Psoas muscle (tissue), 8 donors: Measurements from ENCODE around the gene APIP. TPM values are rescaled to one million over a fixed set of nuclear protein-coding genes. Genes with fewer than 3 reads are reported as not detected.

Experiments used
- ATAC-seq, 4 donors: fragments of 200-7000 bp; cut with Tn5 transposase; one replicate each; pipeline ENCODE4 v1.9.1; 2020; ENCODE audit warnings: moderate library complexity in 3 of 4, mild to moderate bottlenecking in 2 of 4
- DNase-seq, 2 donors: peaks; one replicate each; pipeline ENCODE4 v3.0.0-alpha.2; 2020
- H3K27ac ChIP-seq: fragments of 200-600 bp; one replicate; pipeline ENCODE4 v1.8.0; 2022
- H3K27me3 ChIP-seq, 3 donors: fragments of 200-600 bp in 1 of 3; one replicate each; pipeline versions ENCODE4 v1.6.1 to v1.8.0; 2013 to 2022; ENCODE audit warnings: low read length in 2 of 3, mild to moderate bottlenecking in 2 of 3, moderate library complexity in 1 of 3; ENCODE audit not compliant: insufficient read depth in 3 of 3
- H3K36me3 ChIP-seq, 2 donors: fragments of 200-600 bp in 1 of 2; one replicate each; pipeline versions ENCODE4 v1.6.1 to v1.8.0; 2013 to 2022; ENCODE audit warnings: low read depth in 1 of 2, mild to moderate bottlenecking in 1 of 2, moderate library complexity in 1 of 2; ENCODE audit not compliant: insufficient read depth in 1 of 2
- H3K4me1 ChIP-seq: fragments of 200-600 bp; one replicate; pipeline ENCODE4 v1.8.0; 2022
- H3K4me3 ChIP-seq: fragments of 200-600 bp; one replicate; pipeline ENCODE4 v1.8.0; 2022; ENCODE audit warnings: mild to moderate bottlenecking
- H3K9me3 ChIP-seq: fragments of 200-600 bp; one replicate; pipeline ENCODE4 v1.8.0; 2022
- CTCF ChIP-seq: fragments of 200-600 bp; IDR thresholded peaks from one replicate; pipeline ENCODE4 v1.8.0; 2022; ENCODE audit warnings: antibody characterized with exemption
- WGBS, 3 donors: extraction: QIAGEN DNeasy Blood & Tissue Kit; methylation state at CpG; one replicate each; pipeline versions ENCODE4 v1.1.6 to v1.1.7; 2013; 5-methylcytosine and 5-hydroxymethylcytosine counted together
- intact Hi-C, 2 donors: fragments of 100-400 bp; cut with DNase I; formaldehyde crosslinking; loops; one replicate each; pipeline versions ENCODE4 v1.11.0 to v1.14.2; 2022
- polyA plus RNA-seq, 3 donors: library from polyadenylated mRNA; stranded (reverse); fragments of 200-250 nt; gene quantifications; one replicate each; pipeline ENCODE4 v1.2.3, GENCODE V29; 2013
- total RNA-seq, 4 donors: library from RNA; stranded (reverse); fragmentation: NEBNext Ultra II Directional in 2 of 4; extraction: Animal tissue kit (Norgen Biotek cat#: 25700) in 2 of 4; gene quantifications; one replicate each; pipeline versions ENCODE4 v1.2.1 to v1.2.4, GENCODE V29; 2021 to 2023
- donor health status: healthy with polysubstance abuse.
- donor health status: DM: no; HTN: no; CAD: no; lungs with moderate emphysema.
- donor health status: Bipolar disorder and iron deficiency.
- donor health status: healthy.
- donor health status: DM: yes; HTN: yes; CAD: no.
- donor health status: DM: no; HTN: no; CAD: no.
- donor health status: DM: no; HTN: no; CAD: no.
- donor health status: DM: yes; HTN: yes; CAD: no.

APIP gene
- total and polyA plus RNA-seq, 7 donors = 24.1 to 47.2 (median 40.9) TPM

GRCh38 chr11:34863048-34863447, 53.1 kb downstream of the APIP start:
- Histone ChIP-seq H3K4me1 (peaks cover 36% of the 10 kb centered on the region), H3K27ac (no peak overlapping the region), H3K27me3 (no peaks in the 10 kb centered on the region), H3K36me3 (no peaks in the 10 kb centered on the region), H3K9me3 (no peaks in the 10 kb centered on the region), H3K4me3 (no peak overlapping the region)
- no peak for DNase-seq
- 44 to 75% (median 58%) methylated on average over 2 of the region's 2 CpGs for WGBS, 3 donors
- no peak for TF ChIP-seq CTCF
- no peak for ATAC-seq
- intact Hi-C loops = no loop called here

DNA sequence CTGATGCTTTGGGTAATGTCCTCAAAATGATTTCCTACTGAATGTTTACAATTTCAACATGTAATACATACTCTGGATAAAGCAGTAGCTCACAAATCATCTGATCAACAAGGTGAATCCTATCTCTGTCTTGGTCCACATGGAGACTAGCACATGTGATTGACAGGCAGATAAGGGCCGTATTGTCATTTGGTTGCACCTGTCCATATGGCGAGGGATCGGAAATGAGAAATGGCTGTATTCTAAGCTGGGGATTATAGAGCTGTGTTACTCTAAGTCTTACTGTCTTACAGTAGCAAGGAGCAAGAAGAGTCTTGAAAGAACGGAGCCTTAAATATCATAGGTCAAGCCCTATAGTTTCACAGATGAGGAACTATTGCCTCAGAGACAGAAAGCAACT, 55.7 kb downstream of the APIP start:
- peak; percentile 47 to 63 (median 59) for ATAC-seq
- Histone ChIP-seq H3K4me3 (peak overlapping the region; percentile 15), H3K36me3 (no peaks in the 10 kb centered on the region), H3K27me3 (no peaks in the 10 kb centered on the region), H3K9me3 (no peaks in the 10 kb centered on the region), H3K4me1 (peaks cover 44% of the 10 kb centered on the region), H3K27ac (peak overlapping the region; percentile 75)
- DNase-seq = no peak
- 32 to 47% (median 38%) methylated on average over 4 of the region's 4 CpGs for WGBS, 3 donors
- TF ChIP-seq CTCF = no peak
- intact Hi-C loops = loop anchor here in 1 of 2 donors (1.0 kb wide), 1 partner anchor 205 kb away; no protein-coding TSS in a partner anchor

DNA sequence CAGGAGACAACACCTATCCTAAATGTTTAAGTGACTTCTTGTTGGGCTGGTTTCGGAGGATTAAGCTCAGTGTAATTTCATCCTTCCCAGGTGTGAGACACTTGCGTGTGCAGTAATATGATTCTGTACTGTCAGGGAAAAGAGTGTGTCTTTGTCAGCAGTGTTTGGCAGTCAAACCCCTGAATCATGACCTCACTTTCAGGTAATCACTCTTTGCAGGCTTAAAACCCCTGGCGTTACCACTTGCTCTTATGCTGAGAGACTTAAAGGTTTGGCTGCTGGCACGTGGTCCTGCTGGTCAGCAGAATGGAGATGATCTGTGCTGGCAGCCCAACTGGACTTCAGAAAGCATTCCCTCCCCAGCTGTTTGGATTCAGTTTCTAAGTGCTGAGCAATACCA, 56.1 kb downstream of the APIP start:
- Histone ChIP-seq H3K36me3 (no peaks in the 10 kb centered on the region), H3K9me3 (no peaks in the 10 kb centered on the region), H3K27me3 (no peaks in the 10 kb centered on the region), H3K27ac (peak overlapping the region; percentile 75), H3K4me1 (peaks cover 44% of the 10 kb centered on the region), H3K4me3 (no peak overlapping the region)
- ATAC-seq (peak; percentile 85 to 90 (median 88)), DNase-seq (peak; percentile 34 to 64)
- 24 to 32% (median 26%) methylated on average over 4 of the region's 4 CpGs for WGBS, 3 donors
- intact Hi-C loops = loop anchor here in 1 of 2 donors (1.0 kb wide), 1 partner anchor 205 kb away; no protein-coding TSS in a partner anchor
- TF ChIP-seq CTCF = no peak

DNA sequence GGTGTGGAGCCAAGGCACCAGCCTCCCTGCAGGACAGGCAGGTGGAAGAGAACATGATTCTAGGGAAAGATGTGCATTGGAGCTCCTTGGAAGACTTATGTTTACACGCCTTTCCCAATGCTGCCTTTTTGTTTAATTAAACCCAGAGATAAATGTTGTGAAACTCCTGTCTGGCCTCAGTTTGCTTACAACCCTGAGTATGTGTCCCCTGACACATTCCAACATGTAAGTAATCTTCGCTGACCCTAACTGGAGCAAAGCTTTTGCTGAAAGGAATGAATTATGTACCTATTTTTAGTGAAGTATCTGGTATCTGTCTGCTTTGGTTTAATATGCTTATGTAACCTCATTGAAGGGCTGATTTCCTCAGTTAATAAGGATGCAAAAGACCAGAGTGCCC, 56.7 kb downstream of the APIP start:
- no peaks in the 10 kb centered on the region for H3K9me3 ChIP-seq
- H3K4me1 ChIP-seq = peaks cover 44% of the 10 kb centered on the region
- peak overlapping the region; percentile 75 for H3K27ac ChIP-seq
- DNase-seq = no peak
- no peak for TF ChIP-seq CTCF
- H3K4me3 ChIP-seq = no peak overlapping the region
- 22 to 50% (median 26%) methylated on average over 2 of the region's 2 CpGs for WGBS, 3 donors
- ATAC-seq = peak; percentile 22 to 51 (median 41)
- no peaks in the 10 kb centered on the region for H3K36me3 ChIP-seq
- H3K27me3 ChIP-seq = no peaks in the 10 kb centered on the region
- intact Hi-C loops = no loop called here

GRCh38 chr11:34857463-34857862, 58.7 kb downstream of the APIP start:
- Histone ChIP-seq H3K27me3 (no peaks in the 10 kb centered on the region), H3K9me3 (no peaks in the 10 kb centered on the region), H3K27ac (no peak overlapping the region), H3K4me1 (peaks cover 44% of the 10 kb centered on the region), H3K36me3 (no peaks in the 10 kb centered on the region), H3K4me3 (no peak overlapping the region)
- DNase-seq (no peak), ATAC-seq (no peak)
- intact Hi-C loops = no loop called here
- TF ChIP-seq CTCF = no peak
- 45 to 93% (median 68%) methylated on average over 2 of the region's 2 CpGs for WGBS, 3 donors
